HepG2 (cell line): Measurements from ENCODE around the gene SCAND1. TPM values are rescaled to one million over a fixed set of nuclear protein-coding genes. Genes with fewer than 3 reads are reported as not detected.

Experiments used
- ARNT2 ChIP-seq: sonication (generic); formaldehyde crosslinking; IDR thresholded peaks from 2 replicates; pipeline ENCODE4 v1.8.0; 2022; ENCODE audit warnings: mild to moderate bottlenecking, low read depth, missing genetic modification reagents, moderate library complexity
- FOXC1 ChIP-seq: sonication (generic); formaldehyde crosslinking; IDR thresholded peaks from 2 replicates; pipeline ENCODE4 v1.8.0; 2022; ENCODE audit warnings: mild to moderate bottlenecking, missing genetic modification reagents, borderline replicate concordance
- MEF2D ChIP-seq: sonication (generic); formaldehyde crosslinking; IDR thresholded peaks from 2 replicates; pipeline ENCODE4 v1.5.1; 2020; ENCODE audit warnings: mild to moderate bottlenecking, missing genetic modification reagents
- NFATC3 ChIP-seq: sonication (generic); formaldehyde crosslinking; IDR thresholded peaks from 2 replicates; pipeline ENCODE4 v1.5.1; 2020; ENCODE audit warnings: mild to moderate bottlenecking, missing genetic modification reagents
- PRPF4 ChIP-seq: fragments of 200-400 bp; formaldehyde crosslinking; IDR thresholded peaks from 2 replicates; pipeline ENCODE4 v1.6.1; 2016; ENCODE audit warnings: low read length, low read depth; ENCODE audit not compliant: poor library complexity, severe bottlenecking
- SAFB2 ChIP-seq: sonication (generic); formaldehyde crosslinking; IDR thresholded peaks from 2 replicates; pipeline ENCODE4 v1.5.1; 2020; ENCODE audit warnings: missing genetic modification reagents, low read depth, mild to moderate bottlenecking, borderline replicate concordance
- ZMYM3 ChIP-seq: sonication (generic); formaldehyde crosslinking; IDR thresholded peaks from 2 replicates; pipeline ENCODE4 v1.5.1; 2020; ENCODE audit warnings: mild to moderate bottlenecking, missing genetic modification reagents
- ZNF274 ChIP-seq: sonication (generic); formaldehyde crosslinking; IDR thresholded peaks from 2 replicates; pipeline ENCODE4 v1.5.1; 2020; ENCODE audit warnings: mild to moderate bottlenecking, missing genetic modification reagents
- ZNF501 ChIP-seq: sonication (generic); formaldehyde crosslinking; IDR thresholded peaks from 2 replicates; pipeline ENCODE4 v1.5.1; 2020; ENCODE audit warnings: mild to moderate bottlenecking, moderate library complexity, missing genetic modification reagents
- ZNF781 ChIP-seq: sonication (generic); formaldehyde crosslinking; IDR thresholded peaks from 2 replicates; pipeline ENCODE4 v1.5.1; 2020; ENCODE audit warnings: borderline replicate concordance, mild to moderate bottlenecking, missing genetic modification reagents; ENCODE audit errors: not compliant biosample characterization
- ZNF790 ChIP-seq: sonication (generic); formaldehyde crosslinking; IDR thresholded peaks from 2 replicates; pipeline ENCODE4 v1.8.0; 2022; ENCODE audit warnings: missing genetic modification reagents, mild to moderate bottlenecking, borderline replicate concordance
- ZNF883 ChIP-seq: sonication (generic); formaldehyde crosslinking; IDR thresholded peaks from 2 replicates; pipeline ENCODE4 v1.5.1; 2020; ENCODE audit warnings: mild to moderate bottlenecking, missing genetic modification reagents; ENCODE audit errors: not compliant biosample characterization
- ZSCAN25 ChIP-seq: sonication (generic); formaldehyde crosslinking; IDR thresholded peaks from 2 replicates; pipeline ENCODE4 v1.8.0; 2022; ENCODE audit warnings: mild to moderate bottlenecking, missing genetic modification reagents
- polyA plus RNA-seq, 8 experiments: library from polyadenylated mRNA; depleted of rRNA in 3 of 8; stranded (reverse) in 7 of 8; unstranded in 1 of 8; fragments of >200 nt; fragmentation: Illumina TruSeq in 4 of 8; extraction: Trizol in 4 of 8; gene quantifications; 2 replicates each; pipeline versions ENCODE4 v1.2.1 to v1.2.3, GENCODE V29; 2011 to 2016; ENCODE audit warnings: low read depth in 4 of 8, missing spikeins in 1 of 8, mixed read lengths in 1 of 8; ENCODE audit not compliant: insufficient read depth in 1 of 8
- total RNA-seq, 5 experiments: library from RNA; depleted of rRNA; stranded (reverse); fragments of >200 nt; fragmentation: Illumina TruSeq; extraction: Trizol; gene quantifications; 2 replicates each; pipeline ENCODE4 v1.2.3, GENCODE V29; 2016; ENCODE audit warnings: low read depth in 1 of 5
- TF ChIP-seq, protein P1 (sequence below): sonication (generic); formaldehyde crosslinking; IDR thresholded peaks from 2 replicates; pipeline ENCODE4 v1.5.1; 2020; ENCODE audit warnings: missing genetic modification reagents, mild to moderate bottlenecking, borderline replicate concordance
- TF ChIP-seq, protein P2 (sequence below): sonication (generic); formaldehyde crosslinking; IDR thresholded peaks from 2 replicates; pipeline ENCODE4 v1.5.1; 2020; ENCODE audit warnings: mild to moderate bottlenecking, missing genetic modification reagents, moderate library complexity
- TF ChIP-seq, protein P3 (sequence below): sonication (generic); formaldehyde crosslinking; IDR thresholded peaks from 2 replicates; pipeline ENCODE4 v1.4.0; 2020; ENCODE audit warnings: missing genetic modification reagents
- TF ChIP-seq, protein P4 (sequence below): sonication (generic); formaldehyde crosslinking; IDR thresholded peaks from 2 replicates; pipeline ENCODE4 v1.8.1; 2022; ENCODE audit warnings: low read depth, mild to moderate bottlenecking, missing genetic modification reagents

The SCAND1 gene
- total and polyA plus RNA-seq, 2 of the 13 experiments (the other 11 are each of a cell fraction or from before 2014, with no cell fraction given), result 19.3 to 109 TPM

DNA sequence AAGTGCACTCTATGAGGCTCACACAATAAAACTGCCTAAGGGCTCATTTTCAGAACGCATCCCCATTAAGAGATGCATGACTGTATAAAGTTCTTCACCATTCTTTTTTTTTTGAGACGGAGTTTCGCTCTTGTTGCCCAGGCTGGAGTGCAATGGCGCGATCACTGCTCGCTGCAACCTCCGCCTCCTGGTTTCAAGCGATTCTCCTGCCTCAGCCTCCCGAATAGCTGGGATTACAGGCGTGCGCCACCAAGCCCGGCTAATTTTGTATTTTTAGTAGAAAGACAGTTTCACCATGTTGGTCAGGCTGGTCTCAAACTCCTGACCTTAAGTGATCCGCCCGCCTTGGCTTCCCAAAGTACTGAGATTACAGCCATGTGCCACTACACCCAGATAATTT is 2.2 kb downstream of the SCAND1 start (continued):
- TF ChIP-seq ZNF274 (CRISPR knock-in tag), result 0 out of 2 replicates have a peak, but pooled peaks have one; percentile 20
- peak; percentile 38; the same call in 1 of the 2 replicates for TF ChIP-seq ZMYM3 (CRISPR knock-in tag)
- TF ChIP-seq, protein P1, sequence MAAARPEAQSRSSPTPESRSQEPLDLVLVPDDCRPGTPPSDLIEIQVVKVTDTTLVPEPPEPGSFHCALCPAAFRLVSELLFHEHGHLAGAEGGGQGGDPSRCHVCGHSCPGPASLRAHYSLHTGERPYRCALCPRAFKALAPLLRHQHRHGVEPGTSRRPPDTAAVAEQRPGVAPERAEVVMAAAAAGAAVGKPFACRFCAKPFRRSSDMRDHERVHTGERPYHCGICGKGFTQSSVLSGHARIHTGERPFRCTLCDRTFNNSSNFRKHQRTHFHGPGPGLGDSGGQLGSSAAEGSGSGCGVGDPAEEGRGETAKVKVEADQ, result 0 out of 2 replicates have a peak, but pooled peaks have one; percentile 38
- TF ChIP-seq, protein P2, sequence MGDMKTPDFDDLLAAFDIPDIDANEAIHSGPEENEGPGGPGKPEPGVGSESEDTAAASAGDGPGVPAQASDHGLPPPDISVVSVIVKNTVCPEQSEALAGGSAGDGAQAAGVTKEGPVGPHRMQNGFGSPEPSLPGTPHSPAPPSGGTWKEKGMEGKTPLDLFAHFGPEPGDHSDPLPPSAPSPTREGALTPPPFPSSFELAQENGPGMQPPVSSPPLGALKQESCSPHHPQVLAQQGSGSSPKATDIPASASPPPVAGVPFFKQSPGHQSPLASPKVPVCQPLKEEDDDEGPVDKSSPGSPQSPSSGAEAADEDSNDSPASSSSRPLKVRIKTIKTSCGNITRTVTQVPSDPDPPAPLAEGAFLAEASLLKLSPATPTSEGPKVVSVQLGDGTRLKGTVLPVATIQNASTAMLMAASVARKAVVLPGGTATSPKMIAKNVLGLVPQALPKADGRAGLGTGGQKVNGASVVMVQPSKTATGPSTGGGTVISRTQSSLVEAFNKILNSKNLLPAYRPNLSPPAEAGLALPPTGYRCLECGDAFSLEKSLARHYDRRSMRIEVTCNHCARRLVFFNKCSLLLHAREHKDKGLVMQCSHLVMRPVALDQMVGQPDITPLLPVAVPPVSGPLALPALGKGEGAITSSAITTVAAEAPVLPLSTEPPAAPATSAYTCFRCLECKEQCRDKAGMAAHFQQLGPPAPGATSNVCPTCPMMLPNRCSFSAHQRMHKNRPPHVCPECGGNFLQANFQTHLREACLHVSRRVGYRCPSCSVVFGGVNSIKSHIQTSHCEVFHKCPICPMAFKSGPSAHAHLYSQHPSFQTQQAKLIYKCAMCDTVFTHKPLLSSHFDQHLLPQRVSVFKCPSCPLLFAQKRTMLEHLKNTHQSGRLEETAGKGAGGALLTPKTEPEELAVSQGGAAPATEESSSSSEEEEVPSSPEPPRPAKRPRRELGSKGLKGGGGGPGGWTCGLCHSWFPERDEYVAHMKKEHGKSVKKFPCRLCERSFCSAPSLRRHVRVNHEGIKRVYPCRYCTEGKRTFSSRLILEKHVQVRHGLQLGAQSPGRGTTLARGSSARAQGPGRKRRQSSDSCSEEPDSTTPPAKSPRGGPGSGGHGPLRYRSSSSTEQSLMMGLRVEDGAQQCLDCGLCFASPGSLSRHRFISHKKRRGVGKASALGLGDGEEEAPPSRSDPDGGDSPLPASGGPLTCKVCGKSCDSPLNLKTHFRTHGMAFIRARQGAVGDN, result peak; percentile 46
- TF ChIP-seq ZSCAN25 (CRISPR knock-in tag), result 0 out of 2 replicates have a peak, but pooled peaks have one; percentile 37
- 0 out of 2 replicates have a peak, but pooled peaks have one; percentile 48 for TF ChIP-seq SAFB2 (CRISPR knock-in tag)
- TF ChIP-seq FOXC1 (CRISPR knock-in tag), result 0 out of 2 replicates have a peak, but pooled peaks have one; percentile 15
- TF ChIP-seq ZNF501 (CRISPR knock-in tag), result peak; percentile 52; the same call in 1 of the 2 replicates
- TF ChIP-seq MEF2D (CRISPR knock-in tag), result 0 out of 2 replicates have a peak, but pooled peaks have one; percentile 29
- TF ChIP-seq NFATC3, result peak; percentile 26; the same call in 1 of the 2 replicates
- peak; percentile 30 for TF ChIP-seq ZNF781 (CRISPR knock-in tag)
- TF ChIP-seq, protein P3, sequence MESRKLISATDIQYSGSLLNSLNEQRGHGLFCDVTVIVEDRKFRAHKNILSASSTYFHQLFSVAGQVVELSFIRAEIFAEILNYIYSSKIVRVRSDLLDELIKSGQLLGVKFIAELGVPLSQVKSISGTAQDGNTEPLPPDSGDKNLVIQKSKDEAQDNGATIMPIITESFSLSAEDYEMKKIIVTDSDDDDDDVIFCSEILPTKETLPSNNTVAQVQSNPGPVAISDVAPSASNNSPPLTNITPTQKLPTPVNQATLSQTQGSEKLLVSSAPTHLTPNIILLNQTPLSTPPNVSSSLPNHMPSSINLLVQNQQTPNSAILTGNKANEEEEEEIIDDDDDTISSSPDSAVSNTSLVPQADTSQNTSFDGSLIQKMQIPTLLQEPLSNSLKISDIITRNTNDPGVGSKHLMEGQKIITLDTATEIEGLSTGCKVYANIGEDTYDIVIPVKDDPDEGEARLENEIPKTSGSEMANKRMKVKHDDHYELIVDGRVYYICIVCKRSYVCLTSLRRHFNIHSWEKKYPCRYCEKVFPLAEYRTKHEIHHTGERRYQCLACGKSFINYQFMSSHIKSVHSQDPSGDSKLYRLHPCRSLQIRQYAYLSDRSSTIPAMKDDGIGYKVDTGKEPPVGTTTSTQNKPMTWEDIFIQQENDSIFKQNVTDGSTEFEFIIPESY, result peak; percentile 64
- peak; percentile 19; the same call in 1 of the 2 replicates for TF ChIP-seq ZNF790
- peak; percentile 64 for TF ChIP-seq ZNF883 (CRISPR knock-in tag)
- TF ChIP-seq PRPF4, result peak; percentile 57
- TF ChIP-seq ARNT2 (CRISPR knock-in tag), result peak; percentile 15; the same call in 1 of the 2 replicates
- TF ChIP-seq, protein P4, sequence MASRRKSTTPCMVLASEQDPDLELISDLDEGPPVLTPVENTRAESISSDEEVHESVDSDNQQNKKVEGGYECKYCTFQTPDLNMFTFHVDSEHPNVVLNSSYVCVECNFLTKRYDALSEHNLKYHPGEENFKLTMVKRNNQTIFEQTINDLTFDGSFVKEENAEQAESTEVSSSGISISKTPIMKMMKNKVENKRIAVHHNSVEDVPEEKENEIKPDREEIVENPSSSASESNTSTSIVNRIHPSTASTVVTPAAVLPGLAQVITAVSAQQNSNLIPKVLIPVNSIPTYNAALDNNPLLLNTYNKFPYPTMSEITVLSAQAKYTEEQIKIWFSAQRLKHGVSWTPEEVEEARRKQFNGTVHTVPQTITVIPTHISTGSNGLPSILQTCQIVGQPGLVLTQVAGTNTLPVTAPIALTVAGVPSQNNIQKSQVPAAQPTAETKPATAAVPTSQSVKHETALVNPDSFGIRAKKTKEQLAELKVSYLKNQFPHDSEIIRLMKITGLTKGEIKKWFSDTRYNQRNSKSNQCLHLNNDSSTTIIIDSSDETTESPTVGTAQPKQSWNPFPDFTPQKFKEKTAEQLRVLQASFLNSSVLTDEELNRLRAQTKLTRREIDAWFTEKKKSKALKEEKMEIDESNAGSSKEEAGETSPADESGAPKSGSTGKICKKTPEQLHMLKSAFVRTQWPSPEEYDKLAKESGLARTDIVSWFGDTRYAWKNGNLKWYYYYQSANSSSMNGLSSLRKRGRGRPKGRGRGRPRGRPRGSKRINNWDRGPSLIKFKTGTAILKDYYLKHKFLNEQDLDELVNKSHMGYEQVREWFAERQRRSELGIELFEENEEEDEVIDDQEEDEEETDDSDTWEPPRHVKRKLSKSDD, result 0 out of 2 replicates have a peak, but pooled peaks have one; percentile 52
